ENCODE data around the gene PRKG1. TPM values are rescaled to one million over a fixed set of nuclear protein-coding genes. Genes with fewer than 3 reads are reported as not detected.

PRKG1 gene
- total and polyA plus RNA-seq, 4 donors = 26.2 to 199 (median 94.1) TPM

DNA sequence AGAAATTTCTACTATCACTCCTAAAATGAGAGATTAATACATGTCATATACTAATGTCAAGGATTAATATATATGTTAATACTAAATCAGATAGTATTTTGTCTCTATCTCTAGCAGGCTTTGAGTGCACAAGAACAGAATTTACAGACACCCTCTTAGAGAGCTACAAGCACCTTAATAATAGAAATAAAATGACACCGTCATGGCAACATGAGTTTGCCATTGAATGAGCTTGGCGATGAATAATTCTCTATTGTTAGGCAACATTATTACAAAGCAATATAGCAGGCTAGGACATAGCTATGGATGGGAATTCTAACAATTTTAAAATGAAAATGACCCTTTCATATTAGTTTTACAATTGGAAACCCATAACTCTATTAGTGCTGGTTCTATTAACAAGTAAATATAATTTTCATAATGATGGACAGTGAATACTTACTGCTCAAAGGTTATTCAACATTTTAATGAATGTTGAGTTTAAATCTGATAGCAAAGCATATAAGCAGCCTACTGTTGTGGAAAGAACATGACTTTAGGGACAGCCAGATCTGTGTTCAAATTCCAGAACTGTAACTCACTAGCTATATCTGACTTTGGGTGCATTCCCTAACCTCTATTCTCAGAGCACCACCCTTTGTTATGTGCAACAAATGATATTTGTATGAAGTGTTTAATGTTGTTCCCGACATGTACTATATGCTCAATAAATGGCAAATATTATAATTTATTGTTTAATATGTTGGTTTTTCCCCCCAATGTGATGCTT is 1055.3 kb downstream of the PRKG1 start:
- Histone ChIP-seq H3K36me3 (ENCODE audit: control insufficient read depth in 1 of 2, insufficient read depth in 2 of 2, low read length in 1 of 2) (no peaks in the 10 kb centered on the region), H3K27ac (ENCODE audit: low read depth in 1 of 2, low read length in 2 of 2) (no peak overlapping the region), H3K4me1 (ENCODE audit: control insufficient read depth in 1 of 2, insufficient read depth in 2 of 2, low read length in 2 of 2) (no peaks in the 10 kb centered on the region), H3K9me3 (ENCODE audit: control insufficient read depth, low read length) (no peaks in the 10 kb centered on the region), H3K4me3 (ENCODE audit: low read length in 2 of 2) (no peak overlapping the region), H3K27me3 (ENCODE audit: control insufficient read depth in 1 of 2, insufficient read depth in 2 of 2, low read length in 1 of 2) (no peaks in the 10 kb centered on the region)
- DNase-seq (no peak), ATAC-seq (ENCODE audit: low FRiP score) (no peak)
- intact Hi-C loops (cut with DNase I) = no loop called here
- 97 to 100% methylated on average over 3 of the region's 3 CpGs for WGBS, 2 donors

DNA sequence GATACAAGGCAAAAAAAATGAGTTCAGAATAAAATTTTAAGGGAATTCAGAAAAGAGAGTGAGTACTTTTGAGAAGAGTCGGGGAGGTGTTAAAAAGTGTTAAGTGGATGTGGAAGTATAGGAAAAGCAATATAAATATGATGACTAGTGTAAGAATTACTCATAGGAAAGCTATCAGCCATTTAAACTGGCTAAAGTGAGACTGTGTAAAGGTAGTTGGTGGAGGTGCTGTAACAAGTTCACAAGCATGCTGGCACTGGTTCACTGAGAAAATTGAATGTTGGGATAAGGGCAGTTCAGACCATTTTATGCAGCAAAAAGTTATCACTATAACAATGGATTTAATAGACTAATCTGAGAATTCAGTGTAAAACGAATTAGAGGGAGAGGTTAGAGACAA is 1060.8 kb downstream of the PRKG1 start:
- H3K27me3 ChIP-seq (ENCODE audit: control insufficient read depth in 1 of 2, insufficient read depth in 2 of 2, low read length in 1 of 2) = no peaks in the 10 kb centered on the region
- no peak overlapping the region for H3K27ac ChIP-seq (ENCODE audit: low read depth in 1 of 2, low read length in 2 of 2)
- no peaks in the 10 kb centered on the region for H3K36me3 ChIP-seq (ENCODE audit: control insufficient read depth in 1 of 2, insufficient read depth in 2 of 2, low read length in 1 of 2)
- intact Hi-C loops (cut with DNase I) = no loop called here
- DNase-seq (no peak), ATAC-seq (ENCODE audit: low FRiP score) (no peak)
- H3K9me3 ChIP-seq (ENCODE audit: control insufficient read depth, low read length) = no peaks in the 10 kb centered on the region
- H3K4me3 ChIP-seq (ENCODE audit: low read length in 2 of 2) = no peak overlapping the region
- no peaks in the 10 kb centered on the region for H3K4me1 ChIP-seq (ENCODE audit: control insufficient read depth in 1 of 2, insufficient read depth in 2 of 2, low read length in 2 of 2)
- 87 to 93% methylated on average over 2 of the region's 2 CpGs for WGBS, 2 donors

DNA sequence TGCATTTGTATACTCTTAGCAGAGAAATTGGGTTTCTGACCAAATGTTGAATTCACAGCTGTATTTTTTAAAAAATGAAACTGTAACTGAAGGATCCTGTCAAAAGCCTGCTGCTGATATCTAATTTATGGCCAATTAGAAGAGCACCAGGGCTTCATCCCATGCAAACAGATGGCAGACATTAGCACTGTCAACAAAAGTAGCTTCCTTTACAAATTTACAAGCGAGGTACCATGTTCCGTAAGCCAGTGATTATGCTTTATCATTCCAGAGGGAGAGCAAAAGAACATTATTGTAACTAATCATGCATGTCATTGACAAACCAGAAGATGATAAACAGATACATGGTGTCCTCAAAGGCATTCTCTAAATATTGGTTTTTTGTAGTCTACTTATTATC is 1062.6 kb downstream of the PRKG1 start:
- 88 to 96% methylated on average over 2 of the region's 2 CpGs for WGBS, 2 donors
- DNase-seq (no peak), ATAC-seq (ENCODE audit: low FRiP score) (no peak)
- no peaks in the 10 kb centered on the region for H3K27me3 ChIP-seq (ENCODE audit: control insufficient read depth in 1 of 2, insufficient read depth in 2 of 2, low read length in 1 of 2)
- intact Hi-C loops (cut with DNase I) = no loop called here
- H3K4me3 ChIP-seq (ENCODE audit: low read length in 2 of 2) = no peak overlapping the region
- H3K27ac ChIP-seq (ENCODE audit: low read depth in 1 of 2, low read length in 2 of 2) = no peak overlapping the region
- peaks cover 0 to 1% of the 10 kb centered on the region in 2 donors for H3K4me1 ChIP-seq (ENCODE audit: control insufficient read depth in 1 of 2, insufficient read depth in 2 of 2, low read length in 2 of 2)
- no peaks in the 10 kb centered on the region for H3K36me3 ChIP-seq (ENCODE audit: control insufficient read depth in 1 of 2, insufficient read depth in 2 of 2, low read length in 1 of 2)
- H3K9me3 ChIP-seq (ENCODE audit: control insufficient read depth, low read length) = no peaks in the 10 kb centered on the region

DNA sequence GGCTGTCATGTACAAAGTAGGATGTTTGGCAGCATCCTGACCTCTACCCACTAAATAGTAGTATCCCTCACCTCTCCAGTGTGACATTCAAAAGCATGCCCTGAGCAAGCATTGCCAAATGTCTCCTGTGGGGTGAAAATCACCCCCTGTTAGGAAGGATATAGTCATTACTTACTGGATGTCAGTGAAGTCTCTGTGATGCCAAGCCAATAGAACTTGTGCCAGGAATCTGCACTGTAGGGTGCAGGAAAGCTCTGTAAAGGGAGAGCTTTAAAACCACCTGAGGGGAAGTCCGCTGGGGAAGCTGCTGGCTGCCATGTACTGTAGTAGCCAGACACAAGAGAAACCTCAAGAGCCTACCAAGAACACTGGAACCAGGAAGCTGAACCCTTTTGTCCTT is 1069.1 kb downstream of the PRKG1 start:
- WGBS, 2 donors = 96 to 98% methylated on average over 1 of the region's 1 CpG
- Histone ChIP-seq H3K9me3 (ENCODE audit: control insufficient read depth, low read length) (no peaks in the 10 kb centered on the region), H3K36me3 (ENCODE audit: control insufficient read depth in 1 of 2, insufficient read depth in 2 of 2, low read length in 1 of 2) (no peaks in the 10 kb centered on the region), H3K4me1 (ENCODE audit: control insufficient read depth in 1 of 2, insufficient read depth in 2 of 2, low read length in 2 of 2) (peaks cover 0 to 1% of the 10 kb centered on the region in 2 donors), H3K27me3 (ENCODE audit: control insufficient read depth in 1 of 2, insufficient read depth in 2 of 2, low read length in 1 of 2) (no peaks in the 10 kb centered on the region), H3K27ac (ENCODE audit: low read depth in 1 of 2, low read length in 2 of 2) (no peak overlapping the region), H3K4me3 (ENCODE audit: low read length in 2 of 2) (no peak overlapping the region)
- DNase-seq (no peak), ATAC-seq (ENCODE audit: low FRiP score) (no peak)
- intact Hi-C loops (cut with DNase I) = no loop called here

DNA sequence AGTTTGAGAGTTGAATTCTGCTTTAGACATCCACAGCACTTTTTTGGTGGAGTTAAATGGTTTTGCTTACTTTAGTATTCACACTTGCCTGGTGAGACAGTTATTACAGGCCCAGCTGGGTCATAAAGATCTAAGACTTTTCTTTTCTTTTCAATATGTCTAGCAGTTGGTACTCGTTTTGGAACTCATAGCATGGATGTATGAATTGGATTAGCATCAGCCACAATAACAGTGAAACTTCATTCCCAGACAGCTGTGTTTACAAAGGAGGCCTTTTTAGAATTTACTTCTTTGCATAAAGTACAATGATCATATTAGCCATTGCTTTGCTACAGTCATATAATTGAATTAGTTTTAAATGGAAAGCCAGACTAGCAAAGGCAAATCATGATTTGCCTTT is 1071.3 kb downstream of the PRKG1 start:
- no peaks in the 10 kb centered on the region for H3K9me3 ChIP-seq (ENCODE audit: control insufficient read depth, low read length)
- peaks cover 0 to 1% of the 10 kb centered on the region in 2 donors for H3K4me1 ChIP-seq (ENCODE audit: control insufficient read depth in 1 of 2, insufficient read depth in 2 of 2, low read length in 2 of 2)
- H3K4me3 ChIP-seq (ENCODE audit: low read length in 2 of 2) = no peak overlapping the region
- intact Hi-C loops (cut with DNase I) = no loop called here
- no peaks in the 10 kb centered on the region for H3K36me3 ChIP-seq (ENCODE audit: control insufficient read depth in 1 of 2, insufficient read depth in 2 of 2, low read length in 1 of 2)
- DNase-seq (no peak), ATAC-seq (ENCODE audit: low FRiP score) (no peak)
- no peaks in the 10 kb centered on the region for H3K27me3 ChIP-seq (ENCODE audit: control insufficient read depth in 1 of 2, insufficient read depth in 2 of 2, low read length in 1 of 2)
- WGBS, 2 donors = 11 to 33% methylated on average over 1 of the region's 1 CpG
- no peak overlapping the region for H3K27ac ChIP-seq (ENCODE audit: low read depth in 1 of 2, low read length in 2 of 2)

DNA sequence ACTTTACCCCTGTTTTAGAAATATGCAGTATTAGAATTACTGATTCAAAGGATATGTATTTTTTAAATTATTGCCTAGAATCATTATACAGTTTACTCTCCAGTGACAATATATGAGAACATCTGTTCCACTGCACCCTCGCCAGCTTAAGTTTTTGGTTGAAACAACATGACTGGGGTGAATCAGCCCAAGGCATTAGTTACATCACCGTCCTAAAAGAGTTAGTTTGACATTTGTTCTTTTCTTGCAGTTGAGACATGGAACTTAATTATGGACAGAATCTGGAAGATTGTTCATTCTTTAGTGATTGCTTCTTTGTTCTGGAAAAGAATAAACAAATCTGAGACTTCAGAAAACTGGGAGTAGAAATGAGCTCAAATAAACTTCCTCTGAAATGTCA is 1072.5 kb downstream of the PRKG1 start:
- no peaks in the 10 kb centered on the region for H3K9me3 ChIP-seq (ENCODE audit: control insufficient read depth, low read length)
- no peak overlapping the region for H3K4me3 ChIP-seq (ENCODE audit: low read length in 2 of 2)
- DNase-seq (no peak), ATAC-seq (ENCODE audit: low FRiP score) (no peak)
- no peaks in the 10 kb centered on the region for H3K36me3 ChIP-seq (ENCODE audit: control insufficient read depth in 1 of 2, insufficient read depth in 2 of 2, low read length in 1 of 2)
- no peaks in the 10 kb centered on the region for H3K27me3 ChIP-seq (ENCODE audit: control insufficient read depth in 1 of 2, insufficient read depth in 2 of 2, low read length in 1 of 2)
- no peak overlapping the region for H3K27ac ChIP-seq (ENCODE audit: low read depth in 1 of 2, low read length in 2 of 2)
- no peaks in the 10 kb centered on the region for H3K4me1 ChIP-seq (ENCODE audit: control insufficient read depth in 1 of 2, insufficient read depth in 2 of 2, low read length in 2 of 2)
- WGBS, 2 donors = 38 to 47% methylated on average over 2 of the region's 2 CpGs
- intact Hi-C loops (cut with DNase I) = no loop called here

DNA sequence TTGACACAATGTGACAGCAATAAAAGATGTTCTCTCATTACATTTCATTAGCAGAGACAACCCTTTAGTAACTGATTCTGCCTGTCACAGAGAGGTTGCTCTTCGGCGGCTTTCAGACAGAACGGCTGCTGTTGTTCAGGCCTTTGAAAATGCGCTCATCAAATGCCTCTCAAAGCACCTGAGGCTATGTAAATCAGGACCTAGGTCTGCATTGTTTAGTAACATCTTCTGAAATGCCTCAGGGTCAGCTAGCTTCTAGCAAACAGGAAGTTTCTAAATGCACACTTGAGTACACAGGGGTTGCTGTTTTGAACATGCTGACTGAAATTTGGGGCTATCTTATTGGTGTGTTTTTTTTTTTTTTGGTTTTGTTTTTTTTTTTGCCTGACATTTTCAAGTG is 1096.5 kb downstream of the PRKG1 start:
- H3K27ac ChIP-seq (ENCODE audit: low read depth in 1 of 2, low read length in 2 of 2) = no peak overlapping the region
- H3K9me3 ChIP-seq (ENCODE audit: control insufficient read depth, low read length) = no peaks in the 10 kb centered on the region
- WGBS, 2 donors = 89 to 91% methylated on average over 4 of the region's 4 CpGs
- intact Hi-C loops (cut with DNase I) = no loop called here
- peaks cover 0 to 3% of the 10 kb centered on the region in 2 donors for H3K36me3 ChIP-seq (ENCODE audit: control insufficient read depth in 1 of 2, insufficient read depth in 2 of 2, low read length in 1 of 2)
- no peaks in the 10 kb centered on the region for H3K4me1 ChIP-seq (ENCODE audit: control insufficient read depth in 1 of 2, insufficient read depth in 2 of 2, low read length in 2 of 2)
- no peak for DNase-seq
- no peaks in the 10 kb centered on the region for H3K27me3 ChIP-seq (ENCODE audit: control insufficient read depth in 1 of 2, insufficient read depth in 2 of 2, low read length in 1 of 2)
- no peak overlapping the region for H3K4me3 ChIP-seq (ENCODE audit: low read length in 2 of 2)
- ATAC-seq (ENCODE audit: low FRiP score) = no peak

DNA sequence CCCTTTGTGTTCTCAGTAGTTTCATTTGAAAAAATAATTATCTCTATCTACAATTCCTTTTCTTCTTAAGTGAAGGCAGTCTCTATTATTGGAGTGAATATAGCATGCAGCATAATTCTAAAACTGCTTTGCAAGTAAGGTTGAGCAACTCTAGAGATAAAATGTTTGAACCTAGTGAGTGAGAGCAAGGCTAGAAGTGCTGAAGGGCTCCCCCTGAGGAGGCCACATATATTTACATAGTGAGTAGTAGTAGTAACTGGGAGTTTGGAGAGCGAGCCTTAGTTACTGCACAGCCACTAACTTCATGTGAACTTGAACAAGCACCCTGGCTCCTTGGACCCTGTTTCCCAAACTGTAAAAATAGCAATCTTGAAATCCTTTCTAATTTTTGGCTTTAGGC is 1098.3 kb downstream of the PRKG1 start:
- Histone ChIP-seq H3K36me3 (ENCODE audit: control insufficient read depth in 1 of 2, insufficient read depth in 2 of 2, low read length in 1 of 2) (no peaks in the 10 kb centered on the region), H3K27ac (ENCODE audit: low read depth in 1 of 2, low read length in 2 of 2) (no peak overlapping the region), H3K4me3 (ENCODE audit: low read length in 2 of 2) (no peak overlapping the region), H3K9me3 (ENCODE audit: control insufficient read depth, low read length) (no peaks in the 10 kb centered on the region), H3K4me1 (ENCODE audit: control insufficient read depth in 1 of 2, insufficient read depth in 2 of 2, low read length in 2 of 2) (no peaks in the 10 kb centered on the region), H3K27me3 (ENCODE audit: control insufficient read depth in 1 of 2, insufficient read depth in 2 of 2, low read length in 1 of 2) (no peaks in the 10 kb centered on the region)
- no peak for DNase-seq
- ATAC-seq (ENCODE audit: low FRiP score) = no peak
- WGBS, 2 donors = 59 to 65% methylated on average over 1 of the region's 1 CpG
- intact Hi-C loops (cut with DNase I) = no loop called here

DNA sequence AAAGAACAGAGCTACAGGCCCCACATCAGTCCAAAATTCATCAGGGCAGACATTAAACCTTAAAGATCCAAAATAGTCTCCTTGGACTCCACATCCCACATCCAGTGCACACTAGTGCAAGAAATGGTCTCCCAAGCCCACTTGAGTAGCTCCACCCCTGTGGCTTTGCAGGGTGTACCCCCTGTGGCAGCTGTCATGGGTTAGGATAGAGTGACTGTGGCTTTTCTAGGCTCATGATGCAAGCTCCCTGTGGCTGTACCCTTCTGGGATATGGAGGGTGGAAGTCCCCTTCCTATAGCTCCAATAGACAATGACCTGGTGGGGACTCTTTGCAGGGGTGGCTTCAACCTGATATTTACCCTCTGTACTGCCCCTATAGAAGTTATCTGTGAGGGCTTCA is 1111.0 kb downstream of the PRKG1 start:
- Histone ChIP-seq H3K4me3 (ENCODE audit: low read length in 2 of 2) (no peak overlapping the region), H3K9me3 (ENCODE audit: control insufficient read depth, low read length) (no peaks in the 10 kb centered on the region), H3K27me3 (ENCODE audit: control insufficient read depth in 1 of 2, insufficient read depth in 2 of 2, low read length in 1 of 2) (no peaks in the 10 kb centered on the region), H3K27ac (ENCODE audit: low read depth in 1 of 2, low read length in 2 of 2) (no peak overlapping the region), H3K4me1 (ENCODE audit: control insufficient read depth in 1 of 2, insufficient read depth in 2 of 2, low read length in 2 of 2) (no peaks in the 10 kb centered on the region), H3K36me3 (ENCODE audit: control insufficient read depth in 1 of 2, insufficient read depth in 2 of 2, low read length in 1 of 2) (no peaks in the 10 kb centered on the region)
- DNase-seq = no peak
- intact Hi-C loops (cut with DNase I) = no loop called here
- ATAC-seq (ENCODE audit: low FRiP score) = no peak
